H1 (cell line): Measurements from ENCODE around the gene IGFBP6.

Experiments used
- CEBPB ChIP-seq: IDR thresholded peaks from 2 replicates; pipeline ENCODE4 v1.6.1; 2012; ENCODE audit warnings: low read depth, low read length
- CHD1 ChIP-seq: IDR thresholded peaks from 2 replicates; pipeline ENCODE4 v1.6.1; 2012; ENCODE audit warnings: low read depth, low read length, improper control_type of control experiment
- CTCF ChIP-seq, 3 experiments: IDR thresholded peaks; 1 replicate in 2 of 3; 2 replicates in 1 of 3; pipeline versions ENCODE4 v1.5.1 to v1.6.1; 2011; ENCODE audit warnings: low read length in 3 of 3, mild to moderate bottlenecking in 3 of 3, inconsistent platforms in 2 of 3, low read depth in 1 of 3, moderate library complexity in 1 of 3; ENCODE audit not compliant: insufficient read depth in 1 of 3; ENCODE audit errors: control extremely low read depth in 1 of 3
- EP300 ChIP-seq, 2 experiments: IDR thresholded peaks; 1 replicate in 1 of 2; 2 replicates in 1 of 2; pipeline ENCODE4 v1.6.1; 2011 to 2012; ENCODE audit warnings: low read depth in 2 of 2, low read length in 2 of 2, mild to moderate bottlenecking in 2 of 2, borderline replicate concordance in 1 of 2, inconsistent platforms in 1 of 2, moderate library complexity in 1 of 2
- EZH2 ChIP-seq: fragments of 200-600 bp; sonication (generic); IDR thresholded peaks from 2 replicates; pipeline ENCODE4 v1.7.1; 2012; ENCODE audit warnings: low read depth, mild to moderate bottlenecking, moderate library complexity, low read length, inconsistent platforms; ENCODE audit not compliant: severe bottlenecking
- JUND ChIP-seq: IDR thresholded peaks from 2 replicates; pipeline ENCODE4 v1.6.1; 2011; ENCODE audit warnings: mild to moderate bottlenecking, improper control_type of control experiment, low read length
- MAFK ChIP-seq: IDR thresholded peaks from 2 replicates; pipeline ENCODE4 v1.6.1; 2012; ENCODE audit warnings: low read depth, mild to moderate bottlenecking, improper control_type of control experiment, low read length
- PHF8 ChIP-seq: fragments of 200-600 bp; sonication (generic); conservative IDR thresholded peaks from 2 replicates; pipeline ENCODE4 v1.7.1; 2012; ENCODE audit warnings: low read depth, mild to moderate bottlenecking, inconsistent platforms, low read length, moderate library complexity
- POLR2AphosphoS5 ChIP-seq: IDR thresholded peaks from 2 replicates; pipeline ENCODE4 v1.6.1; 2011; ENCODE audit warnings: low read depth, low read length
- RFX5 ChIP-seq: IDR thresholded peaks from 2 replicates; pipeline ENCODE4 v1.6.1; 2011; ENCODE audit warnings: low read depth, low read length, improper control_type of control experiment, borderline replicate concordance
- SIN3A ChIP-seq, 2 experiments: IDR thresholded peaks in 1 of 2; conservative IDR thresholded peaks in 1 of 2; 2 replicates each; pipeline ENCODE4 v1.6.1; 2011 to 2012; ENCODE audit warnings: low read length in 2 of 2, improper control_type of control experiment in 1 of 2, low read depth in 1 of 2, mild to moderate bottlenecking in 1 of 2
- TAF1 ChIP-seq: IDR thresholded peaks from 2 replicates; pipeline ENCODE4 v1.6.1; 2011; ENCODE audit warnings: mild to moderate bottlenecking, low read depth, low read length
- TCF12 ChIP-seq: IDR thresholded peaks from 2 replicates; pipeline ENCODE4 v1.6.1; 2011; ENCODE audit warnings: low read depth, mild to moderate bottlenecking, low read length

GRCh38 chr12:53049571-53050318, 47.7 kb upstream of the IGFBP6 start, which contains the start of gene TNS2:
- no peak for TF ChIP-seq JUND
- TF ChIP-seq CTCF (IDR thresholded peaks at IDR 0.05; ENCODE audit: control extremely low read depth in 1 of 3, insufficient read depth in 1 of 3, low read depth in 1 of 3, low read length in 3 of 3): no peak
- TF ChIP-seq EZH2: no peak
- TF ChIP-seq TCF12: no peak
- TF ChIP-seq RFX5: no peak
- TF ChIP-seq POLR2AphosphoS5: no peak
- no peak for TF ChIP-seq PHF8
- no peak; a peak in 1 of 4 replicates for TF ChIP-seq SIN3A (conservative IDR thresholded peaks at IDR 0.05 in 1 of 2, IDR thresholded peaks at IDR 0.05 in 1 of 2; ENCODE audit: low read depth in 1 of 2, low read length in 2 of 2)
- TF ChIP-seq EP300 (IDR thresholded peaks at IDR 0.05; ENCODE audit: borderline replicate concordance in 1 of 2, low read depth in 2 of 2, low read length in 2 of 2): no peak
- TF ChIP-seq TAF1: no peak
- TF ChIP-seq CHD1: no peak
- no peak for TF ChIP-seq CEBPB
- TF ChIP-seq MAFK: no peak
